HL-60 (cell line): ENCODE measurements around the gene TUFM.

Experiments used
- GABPA ChIP-seq: IDR thresholded peaks from 2 replicates; pipeline ENCODE4 v1.6.1; 2012; ENCODE audit warnings: low read depth
- TF ChIP-seq, protein P1 (sequence below): IDR thresholded peaks from one replicate; pipeline ENCODE4 v1.5.1; 2011; ENCODE audit warnings: low read length, control low read depth, inconsistent platforms; ENCODE audit not compliant: insufficient read depth
- TF ChIP-seq, protein P2 (sequence below): IDR thresholded peaks from 2 replicates; pipeline ENCODE4 v1.6.1; 2012; ENCODE audit warnings: low read depth; ENCODE audit not compliant: insufficient replicate concordance

DNA sequence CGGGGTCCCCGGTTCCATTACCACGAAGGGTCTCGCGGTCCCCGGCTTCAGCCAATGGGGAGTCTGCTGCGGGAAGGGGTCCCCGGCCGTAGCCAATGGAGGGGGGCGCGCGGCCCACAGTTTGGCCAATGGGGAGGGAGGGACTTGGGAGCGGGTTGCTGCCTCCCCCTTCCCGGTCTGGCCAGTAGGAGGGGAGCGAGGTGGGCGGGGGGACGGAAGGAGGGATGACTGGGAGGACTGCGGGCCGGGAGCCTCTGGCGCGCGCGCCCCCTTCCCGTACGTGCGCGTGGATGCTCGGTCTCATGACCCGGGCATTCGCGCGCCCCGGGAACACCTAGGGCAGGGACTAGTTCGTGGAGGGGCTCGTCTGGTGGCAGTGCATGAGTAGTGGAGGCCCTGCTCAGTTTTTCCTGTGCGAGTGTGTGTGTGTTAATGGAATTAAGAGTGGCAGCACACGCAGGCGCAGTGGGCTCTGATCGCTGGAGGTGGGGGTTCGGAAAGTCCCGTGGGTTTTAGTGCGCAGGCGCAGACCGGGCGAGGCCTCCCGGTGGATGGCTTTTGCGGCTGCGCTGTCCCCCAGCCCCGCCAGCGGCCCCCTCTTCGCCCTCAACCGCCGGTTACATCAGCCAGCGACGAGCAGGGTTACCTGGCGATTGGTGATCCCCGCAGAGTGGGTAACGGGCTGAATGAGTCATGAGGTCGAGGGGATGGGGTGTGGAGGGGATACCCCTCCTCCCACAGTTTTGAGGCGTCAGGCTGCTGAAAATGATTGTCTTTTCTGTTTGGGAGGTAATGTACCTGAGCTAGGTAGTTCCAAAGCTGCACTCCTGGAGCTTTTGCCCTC is 22.1 kb downstream of the TUFM start:
- TF ChIP-seq, protein P1, sequence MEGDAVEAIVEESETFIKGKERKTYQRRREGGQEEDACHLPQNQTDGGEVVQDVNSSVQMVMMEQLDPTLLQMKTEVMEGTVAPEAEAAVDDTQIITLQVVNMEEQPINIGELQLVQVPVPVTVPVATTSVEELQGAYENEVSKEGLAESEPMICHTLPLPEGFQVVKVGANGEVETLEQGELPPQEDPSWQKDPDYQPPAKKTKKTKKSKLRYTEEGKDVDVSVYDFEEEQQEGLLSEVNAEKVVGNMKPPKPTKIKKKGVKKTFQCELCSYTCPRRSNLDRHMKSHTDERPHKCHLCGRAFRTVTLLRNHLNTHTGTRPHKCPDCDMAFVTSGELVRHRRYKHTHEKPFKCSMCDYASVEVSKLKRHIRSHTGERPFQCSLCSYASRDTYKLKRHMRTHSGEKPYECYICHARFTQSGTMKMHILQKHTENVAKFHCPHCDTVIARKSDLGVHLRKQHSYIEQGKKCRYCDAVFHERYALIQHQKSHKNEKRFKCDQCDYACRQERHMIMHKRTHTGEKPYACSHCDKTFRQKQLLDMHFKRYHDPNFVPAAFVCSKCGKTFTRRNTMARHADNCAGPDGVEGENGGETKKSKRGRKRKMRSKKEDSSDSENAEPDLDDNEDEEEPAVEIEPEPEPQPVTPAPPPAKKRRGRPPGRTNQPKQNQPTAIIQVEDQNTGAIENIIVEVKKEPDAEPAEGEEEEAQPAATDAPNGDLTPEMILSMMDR, result no peak
- no peak; the same call in 1 of the 2 replicates for TF ChIP-seq GABPA
- TF ChIP-seq, protein P2, sequence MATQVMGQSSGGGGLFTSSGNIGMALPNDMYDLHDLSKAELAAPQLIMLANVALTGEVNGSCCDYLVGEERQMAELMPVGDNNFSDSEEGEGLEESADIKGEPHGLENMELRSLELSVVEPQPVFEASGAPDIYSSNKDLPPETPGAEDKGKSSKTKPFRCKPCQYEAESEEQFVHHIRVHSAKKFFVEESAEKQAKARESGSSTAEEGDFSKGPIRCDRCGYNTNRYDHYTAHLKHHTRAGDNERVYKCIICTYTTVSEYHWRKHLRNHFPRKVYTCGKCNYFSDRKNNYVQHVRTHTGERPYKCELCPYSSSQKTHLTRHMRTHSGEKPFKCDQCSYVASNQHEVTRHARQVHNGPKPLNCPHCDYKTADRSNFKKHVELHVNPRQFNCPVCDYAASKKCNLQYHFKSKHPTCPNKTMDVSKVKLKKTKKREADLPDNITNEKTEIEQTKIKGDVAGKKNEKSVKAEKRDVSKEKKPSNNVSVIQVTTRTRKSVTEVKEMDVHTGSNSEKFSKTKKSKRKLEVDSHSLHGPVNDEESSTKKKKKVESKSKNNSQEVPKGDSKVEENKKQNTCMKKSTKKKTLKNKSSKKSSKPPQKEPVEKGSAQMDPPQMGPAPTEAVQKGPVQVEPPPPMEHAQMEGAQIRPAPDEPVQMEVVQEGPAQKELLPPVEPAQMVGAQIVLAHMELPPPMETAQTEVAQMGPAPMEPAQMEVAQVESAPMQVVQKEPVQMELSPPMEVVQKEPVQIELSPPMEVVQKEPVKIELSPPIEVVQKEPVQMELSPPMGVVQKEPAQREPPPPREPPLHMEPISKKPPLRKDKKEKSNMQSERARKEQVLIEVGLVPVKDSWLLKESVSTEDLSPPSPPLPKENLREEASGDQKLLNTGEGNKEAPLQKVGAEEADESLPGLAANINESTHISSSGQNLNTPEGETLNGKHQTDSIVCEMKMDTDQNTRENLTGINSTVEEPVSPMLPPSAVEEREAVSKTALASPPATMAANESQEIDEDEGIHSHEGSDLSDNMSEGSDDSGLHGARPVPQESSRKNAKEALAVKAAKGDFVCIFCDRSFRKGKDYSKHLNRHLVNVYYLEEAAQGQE, result no peak
